ENCODE results near the gene PYGB. TPM values are rescaled to one million over a fixed set of nuclear protein-coding genes. Genes with fewer than 3 reads are reported as not detected.
"Not testable (repeated sequence)": the region's sequence is repeated elsewhere in the genome, so short reads cannot be mapped to it uniquely, and the experiment has no call there.

The PYGB gene
- total and polyA plus RNA-seq, 4 donors: 37.9 to 143 (median 94.0) TPM

DNA sequence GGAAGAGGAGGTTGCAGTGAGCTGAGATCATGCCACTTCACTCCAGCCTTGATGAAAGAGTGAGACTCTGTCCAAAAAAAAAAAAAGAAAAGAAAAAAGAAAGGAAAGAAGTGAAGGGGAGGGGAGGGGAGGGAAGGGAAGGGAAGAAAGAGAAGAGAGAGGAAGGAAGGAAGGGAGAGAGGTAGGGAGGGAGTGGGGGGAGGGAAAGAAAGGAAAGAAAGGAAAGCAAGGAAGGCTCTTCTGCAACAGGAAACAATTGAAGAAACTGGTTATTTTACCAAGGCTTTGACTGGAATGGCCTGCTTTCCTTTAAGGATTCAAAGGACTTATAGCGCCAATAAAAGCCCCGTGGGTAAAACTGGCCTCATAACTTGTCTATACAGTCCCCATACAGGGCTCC lies 78.1 kb downstream of the PYGB start:
- DNase-seq (no peak), ATAC-seq (ENCODE audit: low FRiP score) (no peak)
- intact Hi-C loops (cut with DNase I): no loop called here
- Histone ChIP-seq H3K27ac (ENCODE audit: low read depth in 1 of 2, low read length in 2 of 2) (no peak overlapping the region), H3K36me3 (ENCODE audit: control insufficient read depth in 1 of 2, insufficient read depth in 2 of 2, low read length in 1 of 2) (no peaks in the 10 kb centered on the region), H3K4me1 (ENCODE audit: control insufficient read depth in 1 of 2, insufficient read depth in 2 of 2, low read length in 2 of 2) (no peaks in the 10 kb centered on the region), H3K27me3 (ENCODE audit: control insufficient read depth in 1 of 2, insufficient read depth in 2 of 2, low read length in 1 of 2) (no peaks in the 10 kb centered on the region), H3K4me3 (ENCODE audit: low read length in 2 of 2) (no peak overlapping the region), H3K9me3 (ENCODE audit: control insufficient read depth, low read length) (no peaks in the 10 kb centered on the region)
- 90 to 97% methylated on average over 2 of the region's 2 CpGs for WGBS, 2 donors

DNA sequence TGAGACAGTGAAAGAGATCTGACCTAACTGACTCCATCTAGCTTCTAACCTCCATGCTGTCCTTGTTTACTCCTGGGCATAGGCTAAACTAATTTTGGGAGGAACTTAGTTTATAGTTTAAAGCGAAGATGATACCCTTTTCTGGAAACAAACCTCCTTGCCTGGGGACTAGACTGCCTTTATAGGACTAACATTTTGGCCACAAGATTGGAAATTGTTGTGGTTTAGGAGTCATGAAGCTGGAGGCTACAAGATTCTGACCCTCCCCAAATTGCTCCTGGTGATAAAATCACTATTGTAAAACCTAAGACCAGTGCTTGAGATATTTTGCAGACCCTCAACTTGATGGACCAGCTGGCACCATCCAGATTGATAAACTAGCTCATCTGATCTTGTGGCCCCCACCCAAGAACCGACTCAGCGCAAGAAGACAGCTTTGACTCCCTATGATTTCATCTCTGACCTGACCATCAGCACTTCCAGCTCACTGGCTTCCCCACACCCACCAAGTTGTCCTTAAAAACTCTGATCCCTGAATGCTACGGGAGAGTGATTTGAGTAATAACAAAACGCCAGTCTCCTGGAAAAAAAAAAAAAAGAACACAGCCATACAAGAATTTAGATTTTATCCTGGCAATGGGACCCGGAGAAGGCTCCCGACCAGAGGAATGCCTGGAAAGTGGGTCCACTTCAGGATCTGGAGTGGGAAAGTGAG lies 79.8 kb downstream of the PYGB start:
- no peak for ATAC-seq (ENCODE audit: low FRiP score)
- no peaks in the 10 kb centered on the region for H3K9me3 ChIP-seq (ENCODE audit: control insufficient read depth, low read length)
- intact Hi-C loops (cut with DNase I): no loop called here

GRCh38 chr20:25328954-25329498 lies 81.1 kb downstream of the PYGB start:
- Histone ChIP-seq H3K4me3 (ENCODE audit: low read length in 2 of 2) (no peak overlapping the region), H3K27me3 (ENCODE audit: control insufficient read depth in 1 of 2, insufficient read depth in 2 of 2, low read length in 1 of 2) (no peaks in the 10 kb centered on the region), H3K36me3 (ENCODE audit: control insufficient read depth in 1 of 2, insufficient read depth in 2 of 2, low read length in 1 of 2) (no peaks in the 10 kb centered on the region), H3K27ac (ENCODE audit: low read depth in 1 of 2, low read length in 2 of 2) (no peak overlapping the region), H3K9me3 (ENCODE audit: control insufficient read depth, low read length) (no peaks in the 10 kb centered on the region), H3K4me1 (ENCODE audit: control insufficient read depth in 1 of 2, insufficient read depth in 2 of 2, low read length in 2 of 2) (no peaks in the 10 kb centered on the region)
- intact Hi-C loops (cut with DNase I): no loop called here
- ATAC-seq (ENCODE audit: low FRiP score): no peak
- no peak for DNase-seq
- 82 to 85% methylated on average over 12 of the region's 12 CpGs for WGBS, 2 donors

More for the DNA sequence above, 79.8 kb downstream of the PYGB start:
- H3K27me3 ChIP-seq (ENCODE audit: control insufficient read depth in 1 of 2, insufficient read depth in 2 of 2, low read length in 1 of 2): no peaks in the 10 kb centered on the region
- WGBS, 2 donors: 34 to 38% methylated on average over 7 of the region's 7 CpGs
- no peak overlapping the region for H3K4me3 ChIP-seq (ENCODE audit: low read length in 2 of 2)
- DNase-seq: no peak
- no peaks in the 10 kb centered on the region for H3K4me1 ChIP-seq (ENCODE audit: control insufficient read depth in 1 of 2, insufficient read depth in 2 of 2, low read length in 2 of 2)
- no peaks in the 10 kb centered on the region for H3K36me3 ChIP-seq (ENCODE audit: control insufficient read depth in 1 of 2, insufficient read depth in 2 of 2, low read length in 1 of 2)
- H3K27ac ChIP-seq (ENCODE audit: low read depth in 1 of 2, low read length in 2 of 2): no peak overlapping the region

- ATAC-seq (ENCODE audit: low FRiP score); H3K9me3 ChIP-seq (ENCODE audit: control insufficient read depth, low read length); DNase-seq; H3K27me3 ChIP-seq (ENCODE audit: control insufficient read depth in 1 of 2, insufficient read depth in 2 of 2, low read length in 1 of 2); intact Hi-C loops (cut with DNase I); H3K27ac ChIP-seq (ENCODE audit: low read depth in 1 of 2, low read length in 2 of 2); H3K36me3 ChIP-seq (ENCODE audit: control insufficient read depth in 1 of 2, insufficient read depth in 2 of 2, low read length in 1 of 2); H3K4me3 ChIP-seq (ENCODE audit: low read length in 2 of 2); H3K4me1 ChIP-seq (ENCODE audit: control insufficient read depth in 1 of 2, insufficient read depth in 2 of 2, low read length in 2 of 2): not testable (repeated sequence)
- WGBS, 2 donors: 100% methylated on average over 1 of the region's 1 CpG
Observed at GRCh38 chr20:25334972-25335371, 87.1 kb downstream of the PYGB start.

- no peaks in the 10 kb centered on the region for H3K36me3 ChIP-seq (ENCODE audit: control insufficient read depth in 1 of 2, insufficient read depth in 2 of 2, low read length in 1 of 2)
- H3K4me3 ChIP-seq (ENCODE audit: low read length in 2 of 2): no peak overlapping the region
- intact Hi-C loops (cut with DNase I): no loop called here
- no peak for ATAC-seq (ENCODE audit: low FRiP score)
- WGBS, 2 donors: 77 to 78% methylated on average over 17 of the region's 17 CpGs
- H3K27me3 ChIP-seq (ENCODE audit: control insufficient read depth in 1 of 2, insufficient read depth in 2 of 2, low read length in 1 of 2): no peaks in the 10 kb centered on the region
- H3K27ac ChIP-seq (ENCODE audit: low read depth in 1 of 2, low read length in 2 of 2): no peak overlapping the region
- no peak for DNase-seq
- H3K4me1 ChIP-seq (ENCODE audit: control insufficient read depth in 1 of 2, insufficient read depth in 2 of 2, low read length in 2 of 2): no peaks in the 10 kb centered on the region
- no peaks in the 10 kb centered on the region for H3K9me3 ChIP-seq (ENCODE audit: control insufficient read depth, low read length)
Observed at GRCh38 chr20:25336561-25337422, 88.9 kb downstream of the PYGB start.

GRCh38 chr20:25338112-25339023 lies 90.5 kb downstream of the PYGB start:
- DNase-seq (no peak), ATAC-seq (ENCODE audit: low FRiP score) (no peak)
- intact Hi-C loops (cut with DNase I): no loop called here
- 86 to 87% methylated on average over 11 of the region's 11 CpGs for WGBS, 2 donors
- Histone ChIP-seq H3K27ac (ENCODE audit: low read depth in 1 of 2, low read length in 2 of 2) (no peak overlapping the region), H3K9me3 (ENCODE audit: control insufficient read depth, low read length) (no peaks in the 10 kb centered on the region), H3K36me3 (ENCODE audit: control insufficient read depth in 1 of 2, insufficient read depth in 2 of 2, low read length in 1 of 2) (no peaks in the 10 kb centered on the region), H3K4me3 (ENCODE audit: low read length in 2 of 2) (no peak overlapping the region), H3K4me1 (ENCODE audit: control insufficient read depth in 1 of 2, insufficient read depth in 2 of 2, low read length in 2 of 2) (no peaks in the 10 kb centered on the region), H3K27me3 (ENCODE audit: control insufficient read depth in 1 of 2, insufficient read depth in 2 of 2, low read length in 1 of 2) (no peaks in the 10 kb centered on the region)

DNA sequence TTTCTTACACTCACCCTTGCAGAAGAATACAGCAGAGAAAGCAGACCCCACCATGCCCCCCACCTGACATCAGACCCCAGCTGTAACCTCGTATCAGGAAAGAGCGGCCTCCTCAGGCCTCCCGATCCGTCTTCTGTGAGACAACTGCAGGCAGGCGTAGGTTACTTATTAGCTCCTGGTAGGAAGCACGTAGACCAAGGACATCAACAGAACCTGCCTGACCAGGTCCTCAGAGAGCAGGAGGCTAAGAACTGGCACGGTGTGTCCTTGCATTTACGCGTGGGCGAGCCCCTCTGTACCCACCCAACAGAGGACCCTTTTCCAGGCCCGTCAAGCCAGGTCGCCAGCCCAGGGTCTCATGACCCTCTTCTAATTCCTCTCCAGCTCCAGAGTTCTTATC lies 91.7 kb downstream of the PYGB start:
- Histone ChIP-seq H3K4me1 (ENCODE audit: control insufficient read depth in 1 of 2, insufficient read depth in 2 of 2, low read length in 2 of 2) (no peaks in the 10 kb centered on the region), H3K9me3 (ENCODE audit: control insufficient read depth, low read length) (no peaks in the 10 kb centered on the region), H3K36me3 (ENCODE audit: control insufficient read depth in 1 of 2, insufficient read depth in 2 of 2, low read length in 1 of 2) (no peaks in the 10 kb centered on the region), H3K4me3 (ENCODE audit: low read length in 2 of 2) (no peak overlapping the region), H3K27ac (ENCODE audit: low read depth in 1 of 2, low read length in 2 of 2) (no peak overlapping the region), H3K27me3 (ENCODE audit: control insufficient read depth in 1 of 2, insufficient read depth in 2 of 2, low read length in 1 of 2) (no peaks in the 10 kb centered on the region)
- intact Hi-C loops (cut with DNase I): no loop called here
- no peak for DNase-seq
- no peak for ATAC-seq (ENCODE audit: low FRiP score)
- 90 to 96% methylated on average over 12 of the region's 12 CpGs for WGBS, 2 donors

- Histone ChIP-seq H3K4me1 (ENCODE audit: control insufficient read depth in 1 of 2, insufficient read depth in 2 of 2, low read length in 2 of 2) (no peaks in the 10 kb centered on the region), H3K36me3 (ENCODE audit: control insufficient read depth in 1 of 2, insufficient read depth in 2 of 2, low read length in 1 of 2) (no peaks in the 10 kb centered on the region), H3K27ac (ENCODE audit: low read depth in 1 of 2, low read length in 2 of 2) (no peak overlapping the region), H3K4me3 (ENCODE audit: low read length in 2 of 2) (no peak overlapping the region), H3K9me3 (ENCODE audit: control insufficient read depth, low read length) (no peaks in the 10 kb centered on the region), H3K27me3 (ENCODE audit: control insufficient read depth in 1 of 2, insufficient read depth in 2 of 2, low read length in 1 of 2) (no peaks in the 10 kb centered on the region)
- intact Hi-C loops (cut with DNase I): no loop called here
- DNase-seq (no peak), ATAC-seq (ENCODE audit: low FRiP score) (no peak)
- WGBS, 2 donors: 66 to 79% methylated on average over 1 of the region's 1 CpG
Observed at GRCh38 chr20:25340380-25340779, 92.5 kb downstream of the PYGB start.
